WERI-Rb-1 (cell line): Measurements from ENCODE around the gene DCDC2C.

ENCODE experiments used
- DNase-seq: peaks from one replicate; pipeline ENCODE4 v3.0.0-alpha.2; 2020
- H3K27ac ChIP-seq: fragments of 250-450 bp; sonication (Bioruptor Pico); 2 replicates; pipeline ENCODE4 v1.5.1; 2020; ENCODE audit warnings: mild to moderate bottlenecking, moderate library complexity
- H3K27me3 ChIP-seq: fragments of 250-450 bp; sonication (Bioruptor Pico); 2 replicates; pipeline ENCODE4 v1.5.1; 2021; ENCODE audit warnings: mild to moderate bottlenecking, low read depth, moderate library complexity; ENCODE audit not compliant: insufficient read depth, severe bottlenecking
- H3K36me3 ChIP-seq: fragments of 250-450 bp; sonication (Bioruptor Pico); 2 replicates; pipeline ENCODE4 v1.5.1; 2020; ENCODE audit warnings: mild to moderate bottlenecking, moderate library complexity
- H3K4me3 ChIP-seq: 2 replicates; pipeline ENCODE4 v1.5.1; 2011; ENCODE audit warnings: low read depth, mild to moderate bottlenecking, control low read depth, low read length
- H3K9me3 ChIP-seq: fragments of 250-450 bp; sonication (Bioruptor Pico); 2 replicates; pipeline ENCODE4 v1.5.1; 2021; ENCODE audit warnings: mild to moderate bottlenecking, moderate library complexity; ENCODE audit not compliant: severe bottlenecking
- TF ChIP-seq, protein P1 (sequence below): IDR thresholded peaks from 2 replicates; pipeline ENCODE4 v1.5.1; 2011; ENCODE audit warnings: low read depth, mild to moderate bottlenecking, control low read depth, inconsistent platforms, low read length

Gene DCDC2C

GRCh38 chr2:3709225-3709624, 5.8 kb downstream of the DCDC2C start:
- Histone ChIP-seq H3K4me3 (no peak overlapping the region), H3K9me3 (peaks cover 10% of the 10 kb centered on the region), H3K36me3 (no peaks in the 10 kb centered on the region), H3K27me3 (no peaks in the 10 kb centered on the region), H3K27ac (no peak overlapping the region)
- DNase-seq, result no peak
- TF ChIP-seq, protein P1, sequence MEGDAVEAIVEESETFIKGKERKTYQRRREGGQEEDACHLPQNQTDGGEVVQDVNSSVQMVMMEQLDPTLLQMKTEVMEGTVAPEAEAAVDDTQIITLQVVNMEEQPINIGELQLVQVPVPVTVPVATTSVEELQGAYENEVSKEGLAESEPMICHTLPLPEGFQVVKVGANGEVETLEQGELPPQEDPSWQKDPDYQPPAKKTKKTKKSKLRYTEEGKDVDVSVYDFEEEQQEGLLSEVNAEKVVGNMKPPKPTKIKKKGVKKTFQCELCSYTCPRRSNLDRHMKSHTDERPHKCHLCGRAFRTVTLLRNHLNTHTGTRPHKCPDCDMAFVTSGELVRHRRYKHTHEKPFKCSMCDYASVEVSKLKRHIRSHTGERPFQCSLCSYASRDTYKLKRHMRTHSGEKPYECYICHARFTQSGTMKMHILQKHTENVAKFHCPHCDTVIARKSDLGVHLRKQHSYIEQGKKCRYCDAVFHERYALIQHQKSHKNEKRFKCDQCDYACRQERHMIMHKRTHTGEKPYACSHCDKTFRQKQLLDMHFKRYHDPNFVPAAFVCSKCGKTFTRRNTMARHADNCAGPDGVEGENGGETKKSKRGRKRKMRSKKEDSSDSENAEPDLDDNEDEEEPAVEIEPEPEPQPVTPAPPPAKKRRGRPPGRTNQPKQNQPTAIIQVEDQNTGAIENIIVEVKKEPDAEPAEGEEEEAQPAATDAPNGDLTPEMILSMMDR, result no peak

DNA sequence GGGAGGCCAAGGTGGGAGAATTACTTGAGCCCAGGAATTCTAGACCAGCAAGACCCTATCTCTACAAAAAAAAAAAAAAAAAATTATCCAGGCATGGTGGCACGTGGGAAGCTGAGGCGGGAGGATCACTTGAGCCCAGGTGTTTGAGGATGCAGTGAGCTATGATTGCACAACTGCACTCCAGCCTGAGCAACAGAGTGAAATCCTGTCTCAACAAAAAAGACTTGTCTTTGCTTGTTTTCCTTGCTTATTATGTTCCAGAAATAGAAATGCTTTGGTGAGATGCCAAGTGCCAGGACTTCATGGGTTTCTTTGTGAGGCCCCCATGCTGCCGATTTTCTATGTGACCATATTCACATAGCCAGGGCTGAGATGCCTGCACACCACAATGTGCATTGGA, 9.0 kb downstream of the DCDC2C start:
- TF ChIP-seq, protein P1, result no peak

GRCh38 chr2:3712831-3713503, 9.6 kb downstream of the DCDC2C start:
- TF ChIP-seq, protein P1, result no peak
- H3K4me3 ChIP-seq, result no peak overlapping the region
- H3K27ac ChIP-seq, result peak overlapping the region; percentile 16; the same call in 1 of the 2 replicates
- H3K27me3 ChIP-seq, result no peaks in the 10 kb centered on the region
- peaks cover 10% of the 10 kb centered on the region for H3K9me3 ChIP-seq
- H3K36me3 ChIP-seq, result no peaks in the 10 kb centered on the region
- no peak for DNase-seq

More for the DNA sequence above, 9.0 kb downstream of the DCDC2C start:
- Histone ChIP-seq H3K27ac (no peak overlapping the region), H3K36me3 (no peaks in the 10 kb centered on the region), H3K9me3 (peaks cover 10% of the 10 kb centered on the region), H3K27me3 (no peaks in the 10 kb centered on the region), H3K4me3 (no peak overlapping the region)
- no peak for DNase-seq

- no peak overlapping the region for H3K4me3 ChIP-seq
- H3K27me3 ChIP-seq, result no peaks in the 10 kb centered on the region
- TF ChIP-seq, protein P1, result no peak
Observed at GRCh38 chr2:3718679-3719078, 15.3 kb downstream of the DCDC2C start.

DNA sequence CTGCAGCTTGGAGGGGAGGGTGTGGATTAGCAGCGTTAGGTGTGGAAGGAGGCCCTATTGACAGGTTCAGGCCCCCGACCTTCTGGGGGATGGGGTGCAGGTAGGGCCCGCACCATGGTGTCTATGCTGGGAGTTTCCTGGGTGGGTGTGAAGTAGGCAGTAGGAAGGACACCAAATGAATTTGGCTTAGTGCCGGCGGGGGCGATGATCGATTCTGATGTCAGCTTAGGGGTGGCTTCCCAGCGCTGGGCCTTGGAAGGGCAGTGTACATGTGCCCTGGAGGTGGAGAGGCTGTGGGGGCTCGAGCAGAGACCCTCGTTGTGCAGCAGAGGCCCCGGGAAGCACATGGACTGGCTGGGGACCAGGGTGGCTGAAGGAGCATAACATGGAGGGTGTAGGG, 21.6 kb downstream of the DCDC2C start:
- no peak for DNase-seq
- Histone ChIP-seq H3K4me3 (no peak overlapping the region), H3K27ac (no peak overlapping the region), H3K9me3 (no peaks in the 10 kb centered on the region), H3K27me3 (no peaks in the 10 kb centered on the region), H3K36me3 (no peaks in the 10 kb centered on the region)
- TF ChIP-seq, protein P1, result no peak

More at GRCh38 chr2:3718679-3719078, 15.3 kb downstream of the DCDC2C start:
- Histone ChIP-seq H3K27ac (no peak overlapping the region), H3K9me3 (no peaks in the 10 kb centered on the region), H3K36me3 (no peaks in the 10 kb centered on the region)
- no peak for DNase-seq
